Stimulated activated CD8-positive, alpha-beta memory T cell treated with anti-CD3 and anti-CD28 coated beads, Interleukin-4, amount 100 ng/mL, for 1 hour (primary cell): ENCODE measurements around the gene CCDC34.
"Not testable (repeated sequence)": the region's sequence is repeated elsewhere in the genome, so short reads cannot be mapped to it uniquely, and the experiment has no call there.

ENCODE experiments used
- DNase-seq, 2 donors: peaks; one replicate each; pipeline ENCODE4 v3.0.0-alpha.2; 2020; ENCODE audit warnings: low read depth in 2 of 2, low spot score in 1 of 2

CCDC34 gene

GRCh38 chr11:27328614-27329013 is 34.4 kb downstream of the CCDC34 start:
- DNase-seq: no peak

DNA sequence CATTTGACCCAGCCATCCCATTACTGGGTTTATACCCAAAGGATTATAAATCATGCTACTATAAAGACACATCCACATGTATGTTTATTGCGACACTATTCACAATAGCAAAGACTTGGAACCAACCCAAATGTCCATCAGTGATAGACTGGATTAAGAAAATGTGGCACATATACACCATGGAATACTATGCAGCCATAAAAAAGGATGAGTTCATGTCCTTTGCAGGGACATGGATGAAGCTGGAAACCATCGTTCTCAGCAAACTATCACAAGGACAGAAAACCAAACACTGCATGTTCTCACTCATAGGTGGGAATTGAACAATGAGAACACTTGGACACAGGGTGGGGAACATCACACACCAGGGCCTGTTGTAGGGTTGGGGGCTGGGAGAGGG is 36.0 kb downstream of the CCDC34 start:
- not testable (repeated sequence) for DNase-seq

- not testable (repeated sequence) for DNase-seq
These were observed 40.8 kb downstream of the CCDC34 start for GRCh38 chr11:27322196-27322595.

- DNase-seq: not testable (repeated sequence)
These were observed 41.7 kb downstream of the CCDC34 start for GRCh38 chr11:27321340-27321739.

GRCh38 chr11:27319072-27319471 is 43.9 kb downstream of the CCDC34 start:
- DNase-seq: no peak

GRCh38 chr11:27317751-27318150 is 45.3 kb downstream of the CCDC34 start:
- no peak for DNase-seq

DNA sequence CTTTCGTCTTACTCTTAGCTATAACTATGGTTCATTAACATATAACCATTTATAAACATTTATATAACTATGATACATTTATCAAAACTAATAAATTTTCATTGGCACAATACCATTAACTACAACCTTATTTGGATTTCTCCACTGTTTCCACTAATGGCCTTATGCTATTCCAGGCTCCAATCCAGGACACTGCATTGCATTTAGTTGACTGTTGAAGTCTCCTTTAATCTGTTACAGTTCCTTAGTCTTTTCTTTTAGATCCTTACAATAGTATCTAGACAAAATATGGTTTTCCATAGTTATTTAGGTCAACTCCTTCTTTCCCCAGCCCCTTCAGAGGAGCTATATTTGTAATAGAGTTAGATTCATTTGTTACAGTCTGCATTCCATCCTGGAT is 47.2 kb downstream of the CCDC34 start:
- no peak for DNase-seq

DNA sequence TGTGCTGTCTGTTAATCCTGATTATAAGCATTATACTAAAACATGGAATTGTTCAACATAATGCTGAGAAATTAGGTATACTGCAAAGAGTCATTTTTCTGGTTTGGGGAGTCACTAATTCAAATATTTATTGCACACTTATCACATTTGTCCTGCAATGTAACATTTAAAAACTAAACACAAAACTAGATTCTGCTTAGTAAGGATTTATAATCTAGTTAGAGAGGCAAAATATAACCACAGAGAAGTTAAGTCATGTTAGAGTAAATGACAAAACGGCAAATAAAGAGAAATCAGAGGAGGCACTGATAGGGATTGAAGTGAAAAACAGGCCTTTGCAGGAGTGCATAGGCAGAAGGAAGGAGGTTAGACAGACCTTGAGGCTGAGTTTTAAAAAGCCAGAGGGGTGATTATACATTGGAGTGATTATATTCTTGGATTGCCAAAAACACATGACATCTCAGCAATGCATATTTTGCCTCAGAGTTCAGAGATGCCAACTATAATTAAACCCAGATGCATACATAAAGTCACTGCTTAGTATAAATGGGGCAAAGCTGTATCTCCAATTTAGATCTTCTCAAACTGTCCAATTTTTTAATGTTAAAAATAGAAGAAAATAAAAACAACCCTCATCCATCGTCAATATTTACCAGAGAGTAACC is 49.7 kb downstream of the CCDC34 start:
- DNase-seq: no peak

- DNase-seq: no peak
These were observed 50.9 kb downstream of the CCDC34 start for GRCh38 chr11:27312110-27312509.

DNA sequence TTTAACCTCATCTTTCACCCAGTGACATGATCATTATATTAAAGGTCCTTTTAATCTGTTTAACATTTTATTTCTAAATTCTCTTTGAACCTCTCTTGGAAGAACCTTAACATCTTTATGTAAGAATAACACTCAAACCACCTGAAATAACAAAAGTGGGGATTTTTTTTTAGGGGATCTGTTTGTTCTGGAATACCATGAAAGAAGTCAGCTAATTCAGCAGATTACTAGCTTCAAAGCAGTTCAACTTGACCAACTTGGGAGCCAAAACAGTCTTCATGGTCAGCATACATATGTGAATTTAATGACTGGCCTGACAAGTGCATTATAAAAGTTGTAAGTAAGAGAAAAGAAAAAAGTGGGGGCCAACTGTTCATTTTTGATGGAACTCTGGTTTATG is 52.3 kb downstream of the CCDC34 start:
- no peak for DNase-seq

DNA sequence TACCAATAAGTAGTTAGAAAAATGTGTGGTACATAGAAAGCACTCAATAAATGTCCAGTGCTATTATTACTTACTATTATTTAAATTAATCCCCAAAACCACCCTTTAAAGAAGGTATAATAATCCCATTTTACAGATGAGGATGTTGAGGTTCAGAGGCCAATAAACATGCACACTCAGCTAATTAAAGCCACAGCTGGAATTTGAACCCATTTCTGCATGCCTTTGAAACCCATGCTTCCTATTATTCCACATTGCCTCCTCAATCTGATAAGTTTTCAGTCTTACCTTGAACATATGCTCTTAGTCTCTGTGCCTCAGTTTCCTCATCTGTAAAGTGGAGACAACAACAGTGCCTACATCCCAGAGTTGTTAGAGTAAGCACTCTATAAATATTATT is 52.8 kb downstream of the CCDC34 start:
- no peak for DNase-seq

DNA sequence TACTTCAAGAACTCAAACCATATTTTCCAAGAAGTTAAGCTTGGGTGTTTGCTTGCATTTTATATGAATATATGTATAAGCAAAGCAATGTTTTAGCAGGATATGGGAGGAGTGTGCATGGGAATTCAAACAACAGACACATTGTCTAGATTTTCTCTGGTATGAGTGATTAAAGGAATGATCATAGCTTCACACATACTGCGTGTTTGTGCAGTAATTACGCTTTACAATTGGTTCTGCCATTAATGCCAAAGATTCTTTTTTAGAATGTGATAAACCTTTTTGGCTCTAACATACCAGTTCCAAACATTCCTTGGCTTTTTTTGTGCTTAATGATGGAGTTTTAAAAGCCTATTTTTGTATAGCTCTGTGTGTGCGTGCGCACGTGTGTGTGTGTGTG is 54.0 kb downstream of the CCDC34 start:
- DNase-seq: no peak

DNA sequence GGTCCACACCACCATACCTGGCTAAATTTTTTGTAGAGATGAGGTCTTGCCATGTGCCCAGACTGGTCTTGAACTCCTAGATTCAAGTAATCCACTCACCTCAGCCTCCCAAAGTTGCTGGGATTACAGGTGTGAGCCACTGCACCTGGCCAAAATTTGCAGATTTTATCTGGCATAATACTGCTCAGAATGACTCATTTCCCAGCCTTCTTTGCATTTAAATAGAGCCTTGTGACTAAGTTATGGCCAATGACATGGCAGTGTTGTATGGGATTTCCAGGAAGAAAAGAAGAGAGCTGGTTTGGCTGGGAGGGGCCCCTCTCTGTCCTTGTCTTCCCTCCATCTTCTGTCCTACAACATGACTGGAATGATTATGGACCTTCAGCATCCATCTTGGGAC is 55.8 kb downstream of the CCDC34 start:
- no peak for DNase-seq

DNA sequence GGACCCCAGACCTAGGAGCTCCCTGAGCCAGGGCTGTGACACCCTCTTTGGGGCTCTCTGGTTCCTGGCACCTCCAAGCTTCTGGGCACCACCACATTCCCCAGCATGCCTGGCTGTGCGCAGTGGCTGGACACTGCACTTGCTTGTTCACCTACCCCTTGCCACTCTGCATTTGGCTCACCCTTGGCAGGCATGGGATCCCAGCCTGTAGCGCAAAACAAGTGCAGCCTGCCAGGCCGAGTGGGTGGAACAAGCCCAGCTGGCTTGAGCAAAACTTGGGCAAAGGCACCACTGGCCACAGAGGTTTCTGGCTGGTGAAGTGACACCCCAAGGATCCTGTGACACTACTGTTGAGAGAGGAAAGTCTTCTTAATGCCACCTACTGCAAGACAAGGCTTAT is 57.3 kb downstream of the CCDC34 start:
- no peak for DNase-seq

GRCh38 chr11:27304514-27304913 is 58.5 kb downstream of the CCDC34 start:
- DNase-seq: no peak

GRCh38 chr11:27303903-27304302 is 59.1 kb downstream of the CCDC34 start:
- no peak for DNase-seq

GRCh38 chr11:27300974-27301373 is 62.0 kb downstream of the CCDC34 start:
- no peak for DNase-seq

GRCh38 chr11:27297616-27298015 is 65.4 kb downstream of the CCDC34 start:
- no peak for DNase-seq

- DNase-seq: no peak
These were observed 66.5 kb downstream of the CCDC34 start for GRCh38 chr11:27296497-27296896.

- no peak for DNase-seq
These were observed 67.1 kb downstream of the CCDC34 start for GRCh38 chr11:27295928-27296327.

- DNase-seq: no peak
These were observed 68.4 kb downstream of the CCDC34 start for GRCh38 chr11:27294654-27295053.

GRCh38 chr11:27293515-27294417 is 69.2 kb downstream of the CCDC34 start:
- DNase-seq: no peak

DNA sequence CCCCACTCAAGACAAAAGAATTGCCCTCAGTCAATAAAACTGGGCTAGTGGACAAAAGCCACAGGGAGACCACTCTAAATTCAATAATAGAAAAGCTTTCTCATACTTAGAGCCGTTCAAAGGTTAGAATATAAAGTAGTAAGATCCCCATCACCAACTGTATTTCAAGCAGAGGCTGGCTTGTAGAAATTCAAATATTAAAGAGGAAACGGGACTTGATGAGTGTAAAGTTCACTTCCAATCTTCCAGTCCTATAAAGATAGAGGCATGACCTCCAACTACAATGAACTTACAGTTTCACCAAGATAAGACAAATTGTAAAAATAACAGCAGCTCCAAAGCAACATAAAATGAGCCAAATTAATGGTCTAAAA is 70.4 kb downstream of the CCDC34 start:
- DNase-seq: no peak
